Right lobe of liver (tissue), 6 donors: ENCODE measurements around the gene OLFM3. TPM values are rescaled to one million over a fixed set of nuclear protein-coding genes. Genes with fewer than 3 reads are reported as not detected.

Experiments used
- ATAC-seq, 4 donors: fragments of 200-7000 bp; cut with Tn5 transposase; one replicate each; pipeline ENCODE4 v1.9.1; 2020; ENCODE audit warnings: mild to moderate bottlenecking in 4 of 4, moderate library complexity in 4 of 4
- DNase-seq, 3 donors: peaks; one replicate each; pipeline ENCODE4 v3.0.0-alpha.2; 2020
- H3K27ac ChIP-seq, 3 donors: fragments of 200-600 bp; one replicate each; pipeline ENCODE4 v1.8.0; 2022
- H3K27me3 ChIP-seq, 2 donors: fragments of 200-600 bp; one replicate each; pipeline ENCODE4 v1.8.0; 2022
- H3K36me3 ChIP-seq, 4 donors: fragments of 200-600 bp; sonication (generic) in 1 of 4; one replicate each; pipeline versions ENCODE4 v1.5.1 to v1.8.0; 2017 to 2022; ENCODE audit warnings: control low read depth in 1 of 4
- H3K4me1 ChIP-seq, 4 donors: fragments of 200-600 bp; sonication (generic) in 1 of 4; one replicate each; pipeline versions ENCODE4 v1.5.1 to v1.8.0; 2017 to 2022; ENCODE audit warnings: control low read depth in 1 of 4
- H3K4me3 ChIP-seq, 3 donors: fragments of 200-600 bp; one replicate each; pipeline ENCODE4 v1.8.0; 2022
- H3K9me3 ChIP-seq, 4 donors: fragments of 200-600 bp; sonication (generic) in 1 of 4; one replicate each; pipeline versions ENCODE4 v1.5.1 to v1.8.0; 2017 to 2022; ENCODE audit warnings: control low read depth in 1 of 4
- POLR2A ChIP-seq: fragments of 450-650 bp; IDR thresholded peaks from one replicate; pipeline ENCODE4 v1.6.1; 2017; ENCODE audit warnings: antibody characterized with exemption, mild to moderate bottlenecking
- WGBS: methylation state at CpG from one replicate; pipeline ENCODE4 v1.1.6; 2018; ENCODE audit warnings: low coverage, low lambda C conversion rate; ENCODE audit not compliant: insufficient coverage; ENCODE audit errors: missing lambda C conversion rate; 5-methylcytosine and 5-hydroxymethylcytosine counted together
- intact Hi-C, 2 donors: fragments of 100-400 bp; cut with DNase I; formaldehyde crosslinking; loops; one replicate each; pipeline versions ENCODE4 v1.11.2 to v1.14.1; 2022
- total RNA-seq, 6 experiments: library from RNA; depleted of rRNA in 2 of 6; stranded (reverse); fragments of >200 nt in 2 of 6; fragmentation: NEBNext Ultra II Directional in 3 of 6; extraction: Animal tissue kit (Norgen Biotek cat#: 25700) in 3 of 6; gene quantifications; one replicate each; pipeline versions ENCODE4 v1.1.0 to v1.2.4, GENCODE V29; 2016 to 2023
- TF ChIP-seq, protein P1 (sequence below), 4 donors: fragments of 200-600 bp in 3 of 4; fragments of 450-650 bp in 1 of 4; IDR thresholded peaks; one replicate each; pipeline versions ENCODE4 v1.5.1 to v1.8.0; 2016 to 2022; ENCODE audit warnings: antibody characterized with exemption in 4 of 4, mild to moderate bottlenecking in 2 of 4
- donor health status: DM: no; HTN: yes; CAD: no.
- donor health status: DM: no; HTN: no; CAD: no.
- donor health status: DM: no; HTN: no; CAD: no.
- donor health status: DM: no; HTN: yes; CAD: no.
- donor health status: DM: no; HTN: yes; CAD: no.

Gene OLFM3
- total RNA-seq, 6 experiments from 2014 or later, result not detected

- Histone ChIP-seq H3K27ac (no peak overlapping the region), H3K4me1 (no peaks in the 10 kb centered on the region), H3K9me3 (no peaks in the 10 kb centered on the region), H3K27me3 (no peaks in the 10 kb centered on the region), H3K4me3 (no peak overlapping the region), H3K36me3 (no peaks in the 10 kb centered on the region)
- no peak for ATAC-seq
- no peak for TF ChIP-seq POLR2A
- TF ChIP-seq, protein P1, sequence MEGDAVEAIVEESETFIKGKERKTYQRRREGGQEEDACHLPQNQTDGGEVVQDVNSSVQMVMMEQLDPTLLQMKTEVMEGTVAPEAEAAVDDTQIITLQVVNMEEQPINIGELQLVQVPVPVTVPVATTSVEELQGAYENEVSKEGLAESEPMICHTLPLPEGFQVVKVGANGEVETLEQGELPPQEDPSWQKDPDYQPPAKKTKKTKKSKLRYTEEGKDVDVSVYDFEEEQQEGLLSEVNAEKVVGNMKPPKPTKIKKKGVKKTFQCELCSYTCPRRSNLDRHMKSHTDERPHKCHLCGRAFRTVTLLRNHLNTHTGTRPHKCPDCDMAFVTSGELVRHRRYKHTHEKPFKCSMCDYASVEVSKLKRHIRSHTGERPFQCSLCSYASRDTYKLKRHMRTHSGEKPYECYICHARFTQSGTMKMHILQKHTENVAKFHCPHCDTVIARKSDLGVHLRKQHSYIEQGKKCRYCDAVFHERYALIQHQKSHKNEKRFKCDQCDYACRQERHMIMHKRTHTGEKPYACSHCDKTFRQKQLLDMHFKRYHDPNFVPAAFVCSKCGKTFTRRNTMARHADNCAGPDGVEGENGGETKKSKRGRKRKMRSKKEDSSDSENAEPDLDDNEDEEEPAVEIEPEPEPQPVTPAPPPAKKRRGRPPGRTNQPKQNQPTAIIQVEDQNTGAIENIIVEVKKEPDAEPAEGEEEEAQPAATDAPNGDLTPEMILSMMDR (IDR thresholded peaks at IDR 0.05), result no peak
- DNase-seq, result no peak
- intact Hi-C loops, result no loop called here
- WGBS, result 45% methylated on average over 3 of the region's 3 CpGs
Measured at GRCh38 chr1:101943237-101943636, 53.5 kb downstream of the OLFM3 start.

GRCh38 chr1:101942516-101943193 is 54.1 kb downstream of the OLFM3 start:
- Histone ChIP-seq H3K27me3 (no peaks in the 10 kb centered on the region), H3K27ac (no peak overlapping the region), H3K9me3 (no peaks in the 10 kb centered on the region), H3K4me1 (no peaks in the 10 kb centered on the region), H3K4me3 (no peak overlapping the region), H3K36me3 (no peaks in the 10 kb centered on the region)
- intact Hi-C loops, result no loop called here
- DNase-seq (no peak), ATAC-seq (no peak)
- TF ChIP-seq, protein P1 (IDR thresholded peaks at IDR 0.05), result no peak
- 43% methylated on average over 3 of the region's 3 CpGs for WGBS

DNA sequence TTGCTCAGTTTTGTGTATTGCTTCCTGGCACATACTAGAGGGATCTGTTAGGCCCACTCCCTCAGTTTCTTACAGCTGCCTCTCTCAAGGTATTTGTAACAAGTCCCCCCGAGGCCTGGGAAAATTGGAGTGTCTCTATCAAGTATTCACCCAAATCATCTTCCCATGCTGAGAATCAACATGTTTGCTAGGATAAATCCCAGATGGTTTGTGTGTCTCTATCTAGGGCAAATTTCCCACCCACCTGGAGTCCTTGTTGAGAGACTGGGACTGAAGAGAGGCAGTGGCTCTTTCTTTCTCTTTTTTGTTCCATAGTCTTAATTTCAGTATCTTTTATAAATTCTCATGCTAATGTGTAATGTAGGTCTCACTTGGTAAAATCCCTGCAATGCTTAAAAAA is 58.0 kb downstream of the OLFM3 start:
- no peak overlapping the region for H3K27ac ChIP-seq
- no peaks in the 10 kb centered on the region for H3K4me1 ChIP-seq
- WGBS, result 0% methylated on average over 1 of the region's 1 CpG
- no peaks in the 10 kb centered on the region for H3K36me3 ChIP-seq
- ATAC-seq, result no peak
- H3K27me3 ChIP-seq, result no peaks in the 10 kb centered on the region
- no peak overlapping the region for H3K4me3 ChIP-seq
- DNase-seq, result no peak
- H3K9me3 ChIP-seq, result no peaks in the 10 kb centered on the region
- intact Hi-C loops, result no loop called here
- TF ChIP-seq, protein P1 (IDR thresholded peaks at IDR 0.05), result no peak
- TF ChIP-seq POLR2A, result no peak

- no peak overlapping the region for H3K27ac ChIP-seq
- ATAC-seq (no peak), DNase-seq (no peak)
- no peaks in the 10 kb centered on the region for H3K9me3 ChIP-seq
- WGBS, result 58% methylated on average over 1 of the region's 1 CpG
- TF ChIP-seq POLR2A, result no peak
- TF ChIP-seq, protein P1 (IDR thresholded peaks at IDR 0.05), result no peak
- no peaks in the 10 kb centered on the region for H3K36me3 ChIP-seq
- H3K27me3 ChIP-seq, result no peaks in the 10 kb centered on the region
- intact Hi-C loops, result no loop called here
- no peaks in the 10 kb centered on the region for H3K4me1 ChIP-seq
- H3K4me3 ChIP-seq, result no peak overlapping the region
Measured at GRCh38 chr1:101929343-101929742, 67.4 kb downstream of the OLFM3 start.
